H1 (cell line): ENCODE measurements around the gene DNAJC5G. TPM values are rescaled to one million over a fixed set of nuclear protein-coding genes. Genes with fewer than 3 reads are reported as not detected.

Source experiments
- ASH2L ChIP-seq: fragments of 200-600, 300-600 bp; sonication (generic); IDR thresholded peaks from one replicate; pipeline ENCODE4 v1.7.1; 2017; ENCODE audit warnings: low read length
- BCL11A ChIP-seq, 2 experiments: IDR thresholded peaks; one replicate each; pipeline ENCODE4 v1.6.1; 2011; ENCODE audit warnings: low read depth in 2 of 2, low read length in 2 of 2, mild to moderate bottlenecking in 2 of 2
- CBX5 ChIP-seq: fragments of 300-800, 300-1000 bp; sonication (generic); IDR thresholded peaks from 2 replicates; pipeline ENCODE4 v1.7.1; 2016; ENCODE audit warnings: antibody characterized with exemption, low read length, low read depth
- CREB1 ChIP-seq: IDR thresholded peaks from 2 replicates; pipeline ENCODE4 v1.6.1; 2012; ENCODE audit warnings: inconsistent platforms
- EZH2 ChIP-seq: fragments of 200-600 bp; sonication (generic); IDR thresholded peaks from 2 replicates; pipeline ENCODE4 v1.7.1; 2012; ENCODE audit warnings: low read depth, mild to moderate bottlenecking, moderate library complexity, low read length, inconsistent platforms; ENCODE audit not compliant: severe bottlenecking
- FOSL1 ChIP-seq: IDR thresholded peaks from 2 replicates; pipeline ENCODE4 v1.6.1; 2011; ENCODE audit warnings: mild to moderate bottlenecking, low read depth, low read length, moderate library complexity; ENCODE audit not compliant: insufficient read depth
- KDM5A ChIP-seq: fragments of 200-600 bp; IDR thresholded peaks from 2 replicates; pipeline ENCODE4 v1.7.1; 2012; ENCODE audit warnings: mild to moderate bottlenecking, low read length, inconsistent platforms, mixed read lengths
- NANOG ChIP-seq: IDR thresholded peaks from 2 replicates; pipeline ENCODE4 v1.6.1; 2011; ENCODE audit warnings: low read length, low read depth, mild to moderate bottlenecking, inconsistent platforms; ENCODE audit not compliant: insufficient read depth, poor library complexity, severe bottlenecking
- PHF8 ChIP-seq: fragments of 200-600 bp; sonication (generic); conservative IDR thresholded peaks from 2 replicates; pipeline ENCODE4 v1.7.1; 2012; ENCODE audit warnings: low read depth, mild to moderate bottlenecking, inconsistent platforms, low read length, moderate library complexity
- RXRA ChIP-seq: IDR thresholded peaks from 2 replicates; pipeline ENCODE4 v1.6.1; 2011; ENCODE audit warnings: low read depth, mild to moderate bottlenecking, low read length, moderate library complexity; ENCODE audit not compliant: insufficient read depth
- SP4 ChIP-seq: IDR thresholded peaks from 2 replicates; pipeline ENCODE4 v1.6.1; 2012; ENCODE audit warnings: low read length, inconsistent platforms
- SRF ChIP-seq: IDR thresholded peaks from 2 replicates; pipeline ENCODE4 v1.6.1; 2011; ENCODE audit warnings: mild to moderate bottlenecking, low read depth, low read length, moderate library complexity
- SUZ12 ChIP-seq: fragments of 200-600 bp; sonication (generic); IDR thresholded peaks from 2 replicates; pipeline ENCODE4 v1.6.1; 2012; ENCODE audit warnings: mild to moderate bottlenecking, inconsistent platforms, low read length, moderate library complexity, mixed read lengths
- TAF1 ChIP-seq: IDR thresholded peaks from 2 replicates; pipeline ENCODE4 v1.6.1; 2011; ENCODE audit warnings: mild to moderate bottlenecking, low read depth, low read length
- polyA plus RNA-seq, 7 experiments: library from polyadenylated mRNA; depleted of rRNA in 3 of 7; stranded (reverse) in 5 of 7; unstranded in 2 of 7; fragments of >200 nt in 5 of 7; fragments of 200-250 nt in 2 of 7; gene quantifications; 1 replicate in 5 of 7; 2 replicates in 1 of 7; 4 replicates in 1 of 7; pipeline versions ENCODE4 v1.2.1 to v1.2.3, GENCODE V29; 2011 to 2013; ENCODE audit warnings: missing spikeins in 2 of 7, mixed read lengths in 2 of 7
- total RNA-seq: library from RNA; stranded (reverse); fragmentation: NEBNext Ultra II Directional; extraction: Animal tissue kit (Norgen Biotek cat#: 25700); gene quantifications from 2 replicates; pipeline ENCODE4 v1.2.1, GENCODE V29; 2021
- TF ChIP-seq, protein P1 (sequence below): IDR thresholded peaks from 2 replicates; pipeline ENCODE4 v1.6.1; 2012; ENCODE audit warnings: inconsistent platforms
- TF ChIP-seq, protein P2 (sequence below): IDR thresholded peaks from 2 replicates; pipeline ENCODE4 v1.6.1; 2012; ENCODE audit warnings: inconsistent platforms

The DNAJC5G gene
- total and polyA plus RNA-seq, 2 of the 8 experiments (the other 6 are each of a cell fraction or from before 2014, with no cell fraction given), result 0.83 to 1.4 TPM

DNA sequence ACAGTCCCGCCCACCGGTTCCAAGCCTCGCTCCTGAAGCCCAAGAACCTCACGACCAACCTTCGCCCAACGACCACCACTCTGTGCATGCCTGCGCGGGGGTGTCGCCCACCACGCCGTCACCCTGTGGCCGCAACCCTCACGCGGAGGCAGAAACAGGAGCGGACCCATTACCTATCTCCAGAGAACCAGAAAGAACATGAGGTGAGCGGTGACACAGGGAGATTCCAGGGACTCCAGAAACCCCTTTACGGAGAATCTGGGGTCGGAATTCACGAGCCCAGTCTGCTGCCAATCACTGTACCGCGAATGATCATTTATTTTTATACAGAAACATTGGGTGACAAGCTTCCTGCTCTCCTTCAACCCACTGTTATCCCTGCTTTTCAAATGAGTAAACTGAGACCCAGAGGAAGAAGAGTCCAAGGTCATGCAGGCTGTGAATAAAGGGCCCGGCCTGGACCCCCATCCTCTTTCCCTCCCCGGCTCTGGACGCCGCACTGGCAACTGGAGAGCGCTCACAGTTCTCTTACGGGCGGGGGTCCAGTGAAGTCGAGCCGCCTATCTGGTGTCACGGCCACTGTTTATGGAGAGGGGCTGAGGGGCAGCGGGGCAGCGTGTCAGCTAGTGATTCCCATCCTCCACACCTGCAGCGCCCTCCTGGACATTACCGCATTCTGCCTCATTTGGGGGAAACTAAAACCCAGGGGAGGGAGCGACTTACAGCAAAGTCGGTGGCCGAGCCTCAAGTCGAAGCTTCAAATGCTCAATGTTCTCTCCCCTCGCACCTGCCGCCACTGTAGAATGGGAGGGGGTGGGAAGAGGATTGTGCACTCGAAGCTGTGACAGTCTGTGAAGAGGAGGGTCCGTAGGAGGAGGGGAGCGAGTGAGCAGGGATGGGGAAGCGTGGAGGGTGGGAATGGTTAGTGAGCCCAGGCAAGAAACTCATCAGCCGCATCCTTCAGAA lies 11.7 kb upstream of the DNAJC5G start (continued):
- TF ChIP-seq RXRA, result no peak
- no peak for TF ChIP-seq BCL11A (IDR thresholded peaks at IDR 0.05; ENCODE audit: low read depth in 2 of 2, low read length in 2 of 2)
- TF ChIP-seq NANOG, result no peak
- TF ChIP-seq TAF1, result no peak
- no peak for TF ChIP-seq ASH2L
- TF ChIP-seq SRF, result no peak
- TF ChIP-seq CBX5, result no peak
- TF ChIP-seq, protein P1, sequence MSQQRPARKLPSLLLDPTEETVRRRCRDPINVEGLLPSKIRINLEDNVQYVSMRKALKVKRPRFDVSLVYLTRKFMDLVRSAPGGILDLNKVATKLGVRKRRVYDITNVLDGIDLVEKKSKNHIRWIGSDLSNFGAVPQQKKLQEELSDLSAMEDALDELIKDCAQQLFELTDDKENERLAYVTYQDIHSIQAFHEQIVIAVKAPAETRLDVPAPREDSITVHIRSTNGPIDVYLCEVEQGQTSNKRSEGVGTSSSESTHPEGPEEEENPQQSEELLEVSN, result no peak; the same call in 1 of the 2 replicates
- no peak for TF ChIP-seq KDM5A
- no peak for TF ChIP-seq PHF8
- TF ChIP-seq, protein P2, sequence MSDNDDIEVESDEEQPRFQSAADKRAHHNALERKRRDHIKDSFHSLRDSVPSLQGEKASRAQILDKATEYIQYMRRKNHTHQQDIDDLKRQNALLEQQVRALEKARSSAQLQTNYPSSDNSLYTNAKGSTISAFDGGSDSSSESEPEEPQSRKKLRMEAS, result no peak; the same call in 1 of the 2 replicates
- peak; percentile 88 for TF ChIP-seq EZH2
- TF ChIP-seq SUZ12, result peak; percentile 89
- TF ChIP-seq SP4, result no peak
- TF ChIP-seq FOSL1, result no peak
- no peak for TF ChIP-seq CREB1
- TF ChIP-seq, all 59 proteins: peak for 4
